Endometrial microvascular endothelial cells (primary cell): ENCODE data around the gene L3MBTL3. TPM values are rescaled to one million over a fixed set of nuclear protein-coding genes. Genes with fewer than 3 reads are reported as not detected.
"Not testable (repeated sequence)": the region's sequence is repeated elsewhere in the genome, so short reads cannot be mapped to it uniquely, and the experiment has no call there.

Source experiments
- in situ Hi-C: cut with HindIII; loops from 2 replicates; pipeline ENCODE4 v1.10.0; 2017; ENCODE audit warnings: low sequenced_read_pairs, low pct_unique_long_range_greater_than_20kb; ENCODE audit errors: inconsistent ontology term
- total RNA-seq: library from RNA; depleted of rRNA; stranded (reverse); fragments of >200 nt; gene quantifications from one replicate; pipeline ENCODE4 v1.2.3, GENCODE V29; 2015; ENCODE audit errors: inconsistent ontology term

Gene L3MBTL3
- total RNA-seq, 1 donor from 2014 or later = 9.0 TPM

- in situ Hi-C loops = no loop called here
These were observed 100.8 kb downstream of the L3MBTL3 start for GRCh38 chr6:130119211-130119610.

- in situ Hi-C loops = no loop called here
These were observed 102.3 kb downstream of the L3MBTL3 start for GRCh38 chr6:130120731-130121130.

DNA sequence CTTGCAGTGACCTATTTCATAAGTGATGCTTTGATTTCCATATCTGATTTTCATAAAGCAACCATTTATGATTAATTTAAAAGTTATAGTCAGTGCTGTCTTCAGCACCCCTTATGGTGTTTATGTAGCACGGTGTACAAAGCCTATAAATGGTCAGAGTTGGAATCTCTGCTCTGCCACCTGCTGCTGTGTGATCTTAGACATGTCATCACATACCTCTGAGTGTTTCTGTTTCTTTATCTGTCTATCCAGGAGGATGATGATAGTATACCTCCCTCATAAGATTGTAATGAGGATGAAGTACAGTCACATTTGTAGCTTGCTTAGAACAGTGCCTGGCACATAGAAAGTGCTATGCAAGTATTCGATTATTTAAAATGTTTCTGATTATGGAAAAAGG is 103.9 kb downstream of the L3MBTL3 start:
- in situ Hi-C loops = no loop called here

GRCh38 chr6:130127195-130127594 is 108.8 kb downstream of the L3MBTL3 start:
- in situ Hi-C loops = no loop called here

GRCh38 chr6:130128326-130128725 is 109.9 kb downstream of the L3MBTL3 start:
- in situ Hi-C loops = no loop called here

GRCh38 chr6:130129762-130130246 is 111.4 kb downstream of the L3MBTL3 start:
- in situ Hi-C loops = no loop called here

- in situ Hi-C loops = no loop called here
These were observed 113.9 kb downstream of the L3MBTL3 start for GRCh38 chr6:130132286-130132701.

- in situ Hi-C loops = no loop called here
These were observed 116.2 kb downstream of the L3MBTL3 start for GRCh38 chr6:130134582-130134981.

DNA sequence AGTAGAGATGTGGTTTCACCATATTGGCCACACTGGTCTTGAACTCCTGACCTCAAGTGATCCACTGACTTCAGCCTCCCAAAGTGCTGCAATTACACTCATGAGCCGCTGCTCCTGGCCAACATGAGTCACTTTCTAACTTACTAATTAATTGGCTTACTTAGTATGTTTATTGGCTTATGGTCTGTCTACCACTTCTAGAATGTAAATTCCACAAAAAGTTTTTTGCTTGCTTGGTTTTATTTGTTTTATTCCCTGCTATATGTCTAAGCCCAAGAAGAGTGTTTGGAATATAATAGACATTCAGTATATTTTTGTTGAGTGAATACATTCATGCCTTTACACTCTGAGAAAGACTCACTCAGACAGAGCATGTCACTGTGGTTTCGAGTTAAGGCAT is 118.4 kb downstream of the L3MBTL3 start:
- in situ Hi-C loops = no loop called here

DNA sequence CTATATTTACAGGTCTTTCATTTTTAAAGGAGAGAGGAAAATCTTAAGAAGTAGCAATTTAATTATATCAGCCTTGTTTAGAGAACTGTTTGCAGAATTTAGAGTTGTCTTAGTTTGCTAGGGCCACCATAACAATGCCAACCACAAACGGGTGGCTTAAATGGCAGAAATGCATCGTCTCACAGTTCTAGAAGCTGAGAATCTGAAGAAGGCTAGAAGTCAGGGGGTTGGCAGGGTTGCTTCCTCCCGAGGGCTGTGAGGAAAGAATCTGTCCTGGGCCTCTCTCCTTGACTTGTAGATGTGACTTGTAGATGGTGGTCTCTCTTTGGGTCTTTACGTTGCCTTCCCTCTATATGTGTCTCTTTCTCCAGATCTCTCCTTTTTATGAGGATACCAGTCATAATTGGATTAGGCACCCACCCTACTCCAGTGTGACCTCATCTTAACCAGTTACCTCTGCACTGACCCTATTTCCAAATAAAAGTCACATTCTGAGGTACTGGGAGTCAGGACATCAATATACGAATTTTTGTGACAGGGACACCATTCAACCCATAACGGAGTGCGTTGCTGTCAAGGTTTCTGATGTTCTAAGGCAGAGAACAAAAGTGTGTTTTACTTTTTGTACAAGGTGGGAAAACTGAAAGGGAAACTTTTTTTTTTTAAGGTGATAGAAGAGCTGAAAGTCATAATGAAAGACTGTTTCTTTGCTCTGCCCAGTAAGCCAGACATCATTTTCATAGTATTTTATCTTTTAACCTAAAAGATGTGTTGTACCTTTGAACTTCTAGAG is 119.9 kb downstream of the L3MBTL3 start:
- in situ Hi-C loops = no loop called here

- in situ Hi-C loops = no loop called here
These were observed 120.5 kb downstream of the L3MBTL3 start for GRCh38 chr6:130138909-130139242.

GRCh38 chr6:130140084-130140483 is 121.7 kb downstream of the L3MBTL3 start:
- in situ Hi-C loops = no loop called here

DNA sequence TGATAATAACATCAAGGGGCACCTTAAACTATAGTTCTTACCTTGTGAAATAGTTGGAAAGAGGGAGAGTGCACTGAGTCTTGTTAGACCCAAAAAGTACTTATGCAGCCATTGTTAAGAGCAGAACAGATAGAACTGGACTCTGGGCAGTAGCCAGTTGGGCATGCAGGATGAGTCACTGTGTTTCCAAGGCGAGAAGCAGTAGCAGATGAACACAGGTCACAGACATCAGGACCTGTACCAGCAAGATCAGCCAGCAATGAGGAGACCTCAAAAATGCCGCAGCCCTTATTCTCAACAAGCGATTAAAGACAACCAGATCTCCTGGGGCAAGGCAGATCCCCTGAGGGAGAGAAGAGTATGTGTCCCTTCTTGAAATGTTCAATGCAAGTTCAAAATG is 125.3 kb downstream of the L3MBTL3 start:
- in situ Hi-C loops = no loop called here

GRCh38 chr6:130147111-130147510 is 128.7 kb downstream of the L3MBTL3 start:
- in situ Hi-C loops = no loop called here

- in situ Hi-C loops = no loop called here
These were observed 129.8 kb downstream of the L3MBTL3 start for GRCh38 chr6:130148181-130148580.

DNA sequence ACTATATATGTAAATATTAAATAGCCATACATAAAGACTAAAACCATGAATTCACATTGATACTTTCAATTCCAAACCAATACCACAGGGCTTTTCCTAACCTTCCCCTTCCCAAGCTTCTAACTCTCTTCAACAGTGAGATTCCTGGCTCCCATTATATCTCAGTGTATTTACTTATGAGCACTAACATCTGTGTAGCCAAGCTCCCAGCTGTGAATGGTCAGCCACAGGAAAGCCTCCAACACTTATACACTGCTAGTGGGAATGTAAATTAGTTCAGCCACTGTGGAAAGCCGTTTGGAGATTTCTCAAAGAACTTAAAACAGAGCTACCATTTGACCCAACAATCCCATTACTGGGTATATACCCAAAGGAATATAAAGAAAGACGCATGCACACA is 130.6 kb downstream of the L3MBTL3 start:
- in situ Hi-C loops = not testable (repeated sequence)

GRCh38 chr6:130150906-130151305 is 132.5 kb downstream of the L3MBTL3 start:
- in situ Hi-C loops = no loop called here

- in situ Hi-C loops = no loop called here
These were observed 134.6 kb downstream of the L3MBTL3 start for GRCh38 chr6:130152908-130153510.

GRCh38 chr6:130156908-130157307 is 138.5 kb downstream of the L3MBTL3 start:
- in situ Hi-C loops = no loop called here

DNA sequence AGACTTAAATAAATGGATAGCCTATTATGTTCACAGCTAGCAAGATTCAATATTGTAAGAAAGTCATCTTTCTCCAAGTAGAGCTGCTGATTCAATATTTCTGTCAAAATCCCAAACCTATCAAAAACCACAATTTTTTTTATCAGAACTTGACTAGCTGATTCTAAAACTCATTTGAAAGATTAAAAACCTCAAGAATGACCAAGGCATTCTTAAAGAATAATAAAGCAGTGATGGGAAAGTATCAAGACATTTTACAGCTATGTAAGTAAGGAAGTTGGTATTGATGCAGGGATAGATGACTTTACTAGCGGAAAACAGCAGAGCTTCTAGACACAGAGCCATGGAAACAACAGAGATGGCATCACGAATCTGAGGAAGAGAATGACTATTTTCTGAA is 139.7 kb downstream of the L3MBTL3 start:
- in situ Hi-C loops = no loop called here
